Measurements from ENCODE around the gene PIK3R5.

Gene PIK3R5, protein sequence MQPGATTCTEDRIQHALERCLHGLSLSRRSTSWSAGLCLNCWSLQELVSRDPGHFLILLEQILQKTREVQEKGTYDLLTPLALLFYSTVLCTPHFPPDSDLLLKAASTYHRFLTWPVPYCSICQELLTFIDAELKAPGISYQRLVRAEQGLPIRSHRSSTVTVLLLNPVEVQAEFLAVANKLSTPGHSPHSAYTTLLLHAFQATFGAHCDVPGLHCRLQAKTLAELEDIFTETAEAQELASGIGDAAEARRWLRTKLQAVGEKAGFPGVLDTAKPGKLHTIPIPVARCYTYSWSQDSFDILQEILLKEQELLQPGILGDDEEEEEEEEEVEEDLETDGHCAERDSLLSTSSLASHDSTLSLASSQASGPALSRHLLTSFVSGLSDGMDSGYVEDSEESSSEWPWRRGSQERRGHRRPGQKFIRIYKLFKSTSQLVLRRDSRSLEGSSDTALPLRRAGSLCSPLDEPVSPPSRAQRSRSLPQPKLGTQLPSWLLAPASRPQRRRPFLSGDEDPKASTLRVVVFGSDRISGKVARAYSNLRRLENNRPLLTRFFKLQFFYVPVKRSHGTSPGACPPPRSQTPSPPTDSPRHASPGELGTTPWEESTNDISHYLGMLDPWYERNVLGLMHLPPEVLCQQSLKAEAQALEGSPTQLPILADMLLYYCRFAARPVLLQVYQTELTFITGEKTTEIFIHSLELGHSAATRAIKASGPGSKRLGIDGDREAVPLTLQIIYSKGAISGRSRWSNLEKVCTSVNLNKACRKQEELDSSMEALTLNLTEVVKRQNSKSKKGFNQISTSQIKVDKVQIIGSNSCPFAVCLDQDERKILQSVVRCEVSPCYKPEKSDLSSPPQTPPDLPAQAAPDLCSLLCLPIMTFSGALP

DNA sequence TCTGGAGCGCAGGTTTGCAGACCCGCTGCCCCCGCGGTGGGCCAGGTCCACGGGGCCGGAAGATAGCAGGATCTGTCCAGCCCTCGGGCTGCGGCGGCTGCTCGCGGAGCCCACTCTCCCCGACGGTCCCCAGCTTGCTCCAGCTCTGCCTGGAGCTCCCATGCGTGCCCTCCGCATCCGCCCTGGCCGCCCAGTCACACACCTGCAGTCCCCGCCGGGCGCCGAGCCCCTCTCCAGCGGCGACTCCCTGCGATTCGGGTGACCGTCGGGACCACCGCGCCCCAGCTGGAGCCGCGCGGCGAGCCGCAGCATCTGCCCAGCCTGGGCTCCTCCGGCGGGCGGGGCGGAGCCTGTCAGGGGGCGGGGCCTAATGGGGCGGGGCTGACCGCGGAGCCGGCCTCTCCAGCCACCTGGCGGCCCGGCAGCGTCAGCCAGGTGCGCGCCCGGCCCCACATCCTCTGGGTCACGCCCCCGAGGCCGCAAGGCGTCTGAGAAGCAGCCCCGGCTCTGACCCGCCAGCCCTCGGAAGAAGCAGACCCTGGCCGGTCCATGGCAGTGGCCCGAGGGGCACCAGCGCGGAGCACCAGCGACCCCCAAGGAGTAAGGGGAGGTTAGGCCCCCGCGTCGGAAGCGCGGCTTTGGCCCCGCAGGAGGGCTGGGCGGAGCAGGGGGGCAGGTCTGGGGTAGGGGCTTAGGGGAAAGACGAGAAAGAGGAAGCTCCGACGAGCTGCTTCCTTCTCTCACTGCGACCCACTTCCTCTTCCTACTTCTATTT, at the start of gene PIK3R5:
Gene PIK3R5, minus strand, starts transcription at position 314 of the 775 bp plus-strand sequence. CDS start 54,213 bp downstream, outside the sequence.
- DNase-seq (ENCODE audit: low read depth in 1 of 2, low spot score in 1 of 2), result peak; percentile 75 to 87
- in situ Hi-C loops (cut with HindIII; ENCODE audit: low pct_unique_long_range_greater_than_20kb, low sequenced_read_pairs), result no loop called here
- TF ChIP-seq JUND (IDR thresholded peaks at IDR 0.05; ENCODE audit: low read depth), result no peak

DNA sequence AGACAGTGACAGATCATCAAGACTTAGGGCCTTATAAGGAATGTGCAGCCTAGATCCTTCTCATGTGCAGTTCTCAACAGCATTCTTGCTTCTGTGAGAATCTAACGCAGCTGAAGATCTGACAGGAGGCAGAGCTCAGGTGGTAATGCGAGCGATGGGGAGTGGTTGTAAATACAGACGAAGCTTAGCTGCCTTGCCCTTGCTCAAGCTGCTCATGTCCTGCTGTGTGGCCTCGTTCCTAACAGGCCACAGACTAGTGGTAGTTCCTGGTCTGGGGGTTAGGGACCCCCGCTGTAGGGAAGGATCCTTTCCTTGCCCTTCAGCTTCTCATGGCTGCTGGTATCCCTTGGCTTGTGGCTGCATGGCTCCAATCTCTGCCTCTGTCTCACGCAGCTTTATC, 45.5 kb upstream of the PIK3R5 start:
- DNase-seq (ENCODE audit: low read depth in 1 of 2, low spot score in 1 of 2), result no peak
- in situ Hi-C loops (cut with HindIII; ENCODE audit: low pct_unique_long_range_greater_than_20kb, low sequenced_read_pairs), result no loop called here
- no peak for TF ChIP-seq JUND (IDR thresholded peaks at IDR 0.05; ENCODE audit: low read depth)

DNA sequence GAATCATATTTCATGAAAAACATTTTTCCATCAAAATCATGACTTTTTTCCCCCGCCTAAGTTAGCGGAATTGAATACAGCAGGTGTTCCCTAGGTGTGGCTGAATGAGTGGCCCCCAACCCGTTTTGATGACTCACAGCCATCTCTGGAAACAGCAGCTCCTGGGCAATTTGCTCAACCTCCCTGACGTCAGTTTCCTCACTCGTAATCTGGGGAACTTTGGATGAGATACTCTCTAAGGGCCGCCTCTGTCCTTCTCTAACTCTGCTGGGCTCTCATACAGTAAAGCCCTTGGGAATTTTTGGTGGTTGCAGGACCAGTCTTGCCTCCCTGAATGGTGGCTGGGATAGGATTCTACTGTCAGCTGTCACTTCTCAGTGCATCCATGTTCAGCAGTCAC, 44.2 kb upstream of the PIK3R5 start:
- in situ Hi-C loops (cut with HindIII; ENCODE audit: low pct_unique_long_range_greater_than_20kb, low sequenced_read_pairs), result no loop called here
- DNase-seq (ENCODE audit: low read depth in 1 of 2, low spot score in 1 of 2), result no peak
- TF ChIP-seq JUND (IDR thresholded peaks at IDR 0.05; ENCODE audit: low read depth), result no peak

DNA sequence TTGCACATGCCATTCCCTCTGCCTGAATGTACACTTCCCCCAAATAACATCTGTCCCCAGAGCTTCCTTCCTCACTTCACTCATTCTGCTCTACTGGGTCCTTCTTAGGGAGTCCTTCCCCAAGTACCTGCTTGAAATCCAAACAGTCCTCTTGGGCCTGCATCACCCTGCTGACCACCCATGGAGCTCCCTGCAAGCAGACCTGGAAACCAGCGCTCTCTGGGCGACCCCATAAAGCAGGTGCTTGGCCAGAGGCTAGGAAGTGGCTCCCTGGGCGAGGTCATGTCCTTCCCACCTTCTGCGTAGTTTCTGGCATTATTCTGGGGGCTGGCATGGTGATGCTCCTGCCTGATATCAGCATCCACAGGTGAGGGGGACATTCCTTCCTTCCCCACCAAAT, 43.6 kb upstream of the PIK3R5 start:
- TF ChIP-seq JUND (IDR thresholded peaks at IDR 0.05; ENCODE audit: low read depth), result no peak
- no peak for DNase-seq (ENCODE audit: low read depth in 1 of 2, low spot score in 1 of 2)
- in situ Hi-C loops (cut with HindIII; ENCODE audit: low pct_unique_long_range_greater_than_20kb, low sequenced_read_pairs), result no loop called here

DNA sequence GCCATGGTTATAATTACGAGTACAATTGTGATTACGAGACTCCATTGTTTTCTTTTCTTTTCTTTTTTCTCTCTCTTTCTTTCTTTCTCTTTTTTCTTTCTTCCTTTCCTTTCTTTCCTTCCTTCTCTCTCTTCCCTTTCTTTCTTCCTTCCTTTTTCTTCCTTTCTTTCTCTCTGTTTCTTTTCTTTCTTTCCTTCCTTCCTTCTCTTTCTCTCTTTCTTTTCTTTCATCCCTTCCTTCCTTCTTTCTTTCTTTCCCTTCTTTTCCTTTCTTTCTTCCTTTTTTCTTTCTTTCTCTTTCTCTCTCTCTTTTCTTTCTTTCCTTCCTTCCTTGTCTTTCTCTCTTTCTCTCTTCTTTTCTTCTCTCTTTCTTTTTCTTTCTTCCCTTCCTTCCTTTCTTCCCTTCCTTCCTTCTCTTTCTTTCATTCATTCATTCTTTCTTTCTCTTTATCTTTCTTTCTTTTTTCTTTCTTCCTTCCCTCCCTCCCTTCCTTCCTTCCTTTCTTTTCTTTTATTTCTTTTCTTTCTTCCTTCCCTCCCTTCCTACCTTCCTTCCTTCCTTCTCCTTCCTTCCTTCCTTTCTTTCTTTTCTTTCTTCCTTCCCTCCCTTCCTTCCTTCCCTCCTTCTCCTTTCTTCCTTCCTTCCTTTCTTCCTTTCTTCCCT, 41.7 kb upstream of the PIK3R5 start:
- no peak for DNase-seq (ENCODE audit: low read depth in 1 of 2, low spot score in 1 of 2)
- in situ Hi-C loops (cut with HindIII; ENCODE audit: low pct_unique_long_range_greater_than_20kb, low sequenced_read_pairs), result no loop called here
- no peak for TF ChIP-seq JUND (IDR thresholded peaks at IDR 0.05; ENCODE audit: low read depth)

DNA sequence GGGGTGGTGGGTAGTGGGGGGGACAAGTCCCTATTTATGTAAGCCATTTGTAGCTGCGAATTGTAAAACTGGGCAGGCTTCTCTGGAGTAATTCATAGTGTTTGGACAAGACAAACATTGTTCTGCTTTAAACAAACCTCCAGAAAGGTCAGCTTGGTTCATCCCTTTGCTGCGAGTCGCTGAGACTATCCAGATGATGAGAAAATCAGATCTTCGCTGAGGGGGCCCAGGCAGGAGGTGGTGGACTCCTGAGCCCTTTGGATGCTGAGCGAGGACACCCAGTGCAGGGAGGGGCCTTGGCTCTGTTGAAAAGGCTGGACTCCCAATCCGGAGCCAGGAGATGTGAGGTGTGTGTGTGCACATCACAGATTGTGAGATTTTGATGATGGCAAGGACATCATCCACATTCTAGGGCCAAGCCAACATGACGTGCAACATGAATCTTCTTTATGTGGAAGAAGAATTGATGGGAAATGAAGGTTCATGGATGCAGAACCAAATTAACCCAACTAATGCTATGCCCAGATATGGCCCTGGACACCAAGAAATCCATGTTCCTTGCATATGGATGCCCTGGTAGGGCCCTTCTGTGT, 40.8 kb upstream of the PIK3R5 start:
- DNase-seq (ENCODE audit: low read depth in 1 of 2, low spot score in 1 of 2), result no peak
- TF ChIP-seq JUND (IDR thresholded peaks at IDR 0.05; ENCODE audit: low read depth), result no peak
- in situ Hi-C loops (cut with HindIII; ENCODE audit: low pct_unique_long_range_greater_than_20kb, low sequenced_read_pairs), result no loop called here

DNA sequence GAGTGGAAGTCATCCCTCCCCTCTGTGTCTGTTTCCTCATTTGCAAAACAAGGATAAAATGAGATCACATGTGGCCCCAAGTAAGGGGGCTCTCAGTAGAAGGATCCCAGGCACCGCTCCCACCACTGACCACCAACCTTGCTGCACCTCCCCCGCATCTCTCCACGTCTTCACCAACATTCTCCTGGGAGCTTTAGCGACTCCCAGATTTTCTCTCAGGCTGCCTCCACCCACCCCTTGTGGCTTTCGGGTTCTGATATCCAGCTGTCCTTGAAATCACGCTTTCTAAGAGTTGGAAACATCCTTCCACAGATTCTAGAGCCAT, 39.4 kb upstream of the PIK3R5 start:
- no peak for DNase-seq (ENCODE audit: low read depth in 1 of 2, low spot score in 1 of 2)
- in situ Hi-C loops (cut with HindIII; ENCODE audit: low pct_unique_long_range_greater_than_20kb, low sequenced_read_pairs), result no loop called here
- TF ChIP-seq JUND (IDR thresholded peaks at IDR 0.05; ENCODE audit: low read depth), result no peak

DNA sequence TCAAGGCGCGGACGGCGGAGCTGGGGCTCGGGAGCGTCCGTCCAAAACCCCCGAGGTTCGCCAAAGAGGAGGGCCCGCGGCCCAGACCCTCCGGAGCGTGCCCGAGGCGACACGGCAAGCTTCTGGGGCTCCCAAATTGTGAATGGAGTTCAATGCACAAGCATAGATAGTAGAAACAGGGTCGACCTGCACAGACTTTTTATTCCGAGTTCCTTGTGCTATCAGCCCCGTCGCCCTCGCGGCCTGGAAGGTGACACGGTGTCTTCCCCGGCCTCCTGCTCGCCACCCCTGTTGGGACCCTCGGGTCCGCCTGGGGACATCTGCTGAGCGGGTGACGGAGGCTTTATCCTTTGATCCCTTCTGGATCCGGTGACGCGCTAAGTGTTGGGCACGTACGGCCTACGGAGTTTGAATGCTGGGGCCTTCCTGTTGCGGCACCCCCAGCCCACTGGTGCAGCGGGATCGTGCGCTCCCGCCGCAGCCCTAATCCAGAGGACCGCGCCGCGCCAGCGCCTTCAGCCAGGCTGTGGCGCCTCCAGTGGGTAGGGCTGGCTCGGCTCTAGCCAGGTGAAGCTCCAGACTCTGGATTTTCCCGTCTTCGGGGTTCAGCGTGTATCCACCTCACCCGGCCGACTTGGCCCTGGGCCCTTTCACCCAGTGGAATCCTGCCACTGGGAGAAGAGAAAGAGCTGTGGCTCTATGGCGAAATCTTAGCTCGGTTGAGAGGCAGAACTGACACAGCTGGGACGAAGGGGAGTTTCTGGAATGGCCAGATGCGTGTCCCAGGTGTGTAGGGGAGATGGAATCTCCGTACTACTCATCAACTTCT, 38.8 kb upstream of the PIK3R5 start:
- no peak for TF ChIP-seq JUND (IDR thresholded peaks at IDR 0.05; ENCODE audit: low read depth)
- in situ Hi-C loops (cut with HindIII; ENCODE audit: low pct_unique_long_range_greater_than_20kb, low sequenced_read_pairs), result no loop called here
- no peak for DNase-seq (ENCODE audit: low read depth in 1 of 2, low spot score in 1 of 2)

DNA sequence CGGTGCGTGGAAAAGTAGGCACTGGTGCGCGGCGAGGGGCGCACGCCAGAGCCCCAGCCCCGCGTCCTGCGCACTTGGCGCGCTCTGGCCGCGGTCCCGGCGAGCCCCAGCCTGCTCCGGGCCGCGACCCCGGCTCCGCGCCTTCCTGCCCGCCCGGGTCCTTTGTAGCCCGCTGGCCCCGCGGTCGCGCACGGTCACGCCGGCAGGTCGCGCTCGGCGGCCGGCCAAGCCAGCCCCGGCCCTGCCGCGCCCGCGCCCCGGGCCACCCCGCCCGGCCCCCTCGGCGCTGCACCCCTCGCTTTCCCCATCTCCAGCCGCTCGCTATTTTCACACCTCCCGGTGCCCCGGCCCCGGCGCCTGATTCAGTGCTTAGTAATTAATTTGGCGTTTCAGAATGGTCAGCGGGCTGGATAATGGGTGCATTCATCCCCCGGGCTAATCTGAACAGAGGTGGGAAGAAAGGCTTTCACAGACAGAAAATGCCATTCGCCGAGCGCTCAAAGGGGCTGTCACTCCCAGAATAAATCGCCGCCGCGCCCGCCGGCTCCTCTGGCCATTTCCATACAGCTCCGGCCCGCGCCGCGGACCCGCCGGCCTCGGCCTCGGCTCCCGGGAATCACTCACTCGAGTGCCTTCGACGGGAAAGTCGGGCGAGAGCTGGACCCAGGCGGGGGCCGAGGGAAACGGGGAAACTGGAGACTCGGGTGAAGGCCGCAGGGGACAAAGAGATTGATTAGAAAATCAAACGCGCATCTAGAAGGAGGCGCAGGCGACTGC, 38.0 kb upstream of the PIK3R5 start:
- in situ Hi-C loops (cut with HindIII; ENCODE audit: low pct_unique_long_range_greater_than_20kb, low sequenced_read_pairs), result no loop called here
- peak in 1 of 2 experiments; percentile 41 for DNase-seq (ENCODE audit: low read depth in 1 of 2, low spot score in 1 of 2)
- no peak for TF ChIP-seq JUND (IDR thresholded peaks at IDR 0.05; ENCODE audit: low read depth)

DNA sequence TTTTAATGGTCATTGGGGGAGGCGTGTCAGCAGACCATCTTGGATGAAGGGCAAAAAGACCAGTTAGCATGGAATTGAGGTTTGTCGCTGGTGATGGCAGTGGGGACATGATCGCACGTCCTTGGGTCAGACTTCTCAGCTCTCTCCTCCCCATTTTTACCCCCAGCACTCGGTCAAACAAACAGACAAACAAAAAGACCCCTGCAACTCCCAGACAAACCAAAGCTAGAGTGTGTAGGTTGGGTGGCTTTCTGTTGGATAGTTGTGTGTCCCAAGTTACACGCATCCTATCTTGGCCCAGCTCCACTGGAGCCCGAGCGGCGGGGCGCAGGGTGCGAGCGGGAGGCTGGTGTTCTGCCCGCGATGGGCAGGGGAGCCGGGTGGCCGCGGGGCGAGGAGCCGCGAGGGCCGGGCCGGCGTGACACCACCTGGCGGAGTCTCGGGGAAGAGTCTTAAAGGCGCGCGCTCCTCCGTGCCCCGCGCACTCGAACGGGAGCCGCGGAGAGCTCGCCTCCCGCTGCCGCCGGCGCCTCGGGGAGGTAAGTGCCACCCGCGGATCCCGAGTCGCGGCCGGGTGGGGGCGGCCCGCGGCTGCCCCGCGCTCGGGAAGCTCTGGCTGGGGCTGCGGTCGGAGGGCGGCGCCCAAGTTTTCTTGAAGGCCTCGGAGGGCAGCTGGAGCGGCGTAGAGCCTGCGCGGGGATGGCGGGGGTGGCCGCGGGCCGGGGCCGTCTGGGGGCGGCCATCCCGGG, 37.3 kb upstream of the PIK3R5 start:
- in situ Hi-C loops (cut with HindIII; ENCODE audit: low pct_unique_long_range_greater_than_20kb, low sequenced_read_pairs), result no loop called here

More for the DNA sequence above, 37.3 kb upstream of the PIK3R5 start:
- no peak for TF ChIP-seq JUND (IDR thresholded peaks at IDR 0.05; ENCODE audit: low read depth)
- peak; percentile 73 to 77 for DNase-seq (ENCODE audit: low read depth in 1 of 2, low spot score in 1 of 2)

All from T47D (cell line).